Measurements from ENCODE around the gene GFPT2. TPM values are rescaled to one million over a fixed set of nuclear protein-coding genes. Genes with fewer than 3 reads are reported as not detected.

Gene GFPT2
- total RNA-seq, 6 experiments from 2014 or later: 0.32 to 0.93 (median 0.61) TPM

DNA sequence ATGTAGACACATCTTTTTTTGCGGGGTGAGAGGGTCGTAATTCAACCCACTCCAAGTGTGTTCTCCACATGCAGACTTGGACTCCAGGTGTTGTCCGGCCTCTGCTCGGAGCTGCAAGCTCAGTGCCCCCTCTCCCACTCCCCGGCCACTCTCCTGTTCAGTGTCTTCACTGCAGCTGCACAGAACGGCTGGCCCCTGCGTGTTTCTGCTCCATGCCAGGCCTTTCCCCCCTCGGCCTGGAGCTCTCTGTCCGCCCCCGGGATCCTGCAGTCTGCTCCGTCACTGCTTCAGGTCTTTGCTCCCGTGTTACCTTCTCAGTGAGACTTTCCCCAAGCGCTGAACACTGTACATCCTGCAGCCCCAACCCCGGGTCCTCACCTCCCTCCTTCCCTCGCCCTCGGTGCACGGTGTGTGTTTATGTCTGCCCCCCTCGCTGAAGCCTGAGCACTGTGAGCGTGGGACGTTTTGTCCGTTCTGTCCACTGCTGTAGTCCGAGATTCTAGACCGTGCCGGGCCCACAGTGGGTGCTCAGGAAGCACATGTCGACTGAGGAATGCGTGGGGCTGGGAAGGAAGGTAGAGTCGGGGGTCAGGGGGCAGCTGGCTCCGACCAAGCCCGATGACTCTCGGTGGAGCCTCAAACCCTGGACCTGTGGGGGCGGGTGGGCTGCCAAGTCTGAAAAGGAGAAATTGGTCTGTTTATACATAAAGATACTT lies 26.4 kb upstream of the GFPT2 start:
- Histone ChIP-seq H3K4me1 (no peaks in the 10 kb centered on the region), H3K9me3 (no peaks in the 10 kb centered on the region), H3K27me3 (no peaks in the 10 kb centered on the region), H3K36me3 (no peaks in the 10 kb centered on the region), H3K27ac (no peak overlapping the region), H3K4me3 (no peak overlapping the region)
- DNase-seq (no peak), ATAC-seq (no peak)
- TF ChIP-seq, protein P1, sequence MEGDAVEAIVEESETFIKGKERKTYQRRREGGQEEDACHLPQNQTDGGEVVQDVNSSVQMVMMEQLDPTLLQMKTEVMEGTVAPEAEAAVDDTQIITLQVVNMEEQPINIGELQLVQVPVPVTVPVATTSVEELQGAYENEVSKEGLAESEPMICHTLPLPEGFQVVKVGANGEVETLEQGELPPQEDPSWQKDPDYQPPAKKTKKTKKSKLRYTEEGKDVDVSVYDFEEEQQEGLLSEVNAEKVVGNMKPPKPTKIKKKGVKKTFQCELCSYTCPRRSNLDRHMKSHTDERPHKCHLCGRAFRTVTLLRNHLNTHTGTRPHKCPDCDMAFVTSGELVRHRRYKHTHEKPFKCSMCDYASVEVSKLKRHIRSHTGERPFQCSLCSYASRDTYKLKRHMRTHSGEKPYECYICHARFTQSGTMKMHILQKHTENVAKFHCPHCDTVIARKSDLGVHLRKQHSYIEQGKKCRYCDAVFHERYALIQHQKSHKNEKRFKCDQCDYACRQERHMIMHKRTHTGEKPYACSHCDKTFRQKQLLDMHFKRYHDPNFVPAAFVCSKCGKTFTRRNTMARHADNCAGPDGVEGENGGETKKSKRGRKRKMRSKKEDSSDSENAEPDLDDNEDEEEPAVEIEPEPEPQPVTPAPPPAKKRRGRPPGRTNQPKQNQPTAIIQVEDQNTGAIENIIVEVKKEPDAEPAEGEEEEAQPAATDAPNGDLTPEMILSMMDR (IDR thresholded peaks at IDR 0.05): no peak
- no peak for TF ChIP-seq POLR2A (IDR thresholded peaks at IDR 0.05)
- 80% methylated on average over 27 of the region's 31 CpGs for WGBS (ENCODE audit: insufficient coverage, low coverage, low lambda C conversion rate, missing lambda C conversion rate)
- intact Hi-C loops (cut with DNase I): no loop called here

DNA sequence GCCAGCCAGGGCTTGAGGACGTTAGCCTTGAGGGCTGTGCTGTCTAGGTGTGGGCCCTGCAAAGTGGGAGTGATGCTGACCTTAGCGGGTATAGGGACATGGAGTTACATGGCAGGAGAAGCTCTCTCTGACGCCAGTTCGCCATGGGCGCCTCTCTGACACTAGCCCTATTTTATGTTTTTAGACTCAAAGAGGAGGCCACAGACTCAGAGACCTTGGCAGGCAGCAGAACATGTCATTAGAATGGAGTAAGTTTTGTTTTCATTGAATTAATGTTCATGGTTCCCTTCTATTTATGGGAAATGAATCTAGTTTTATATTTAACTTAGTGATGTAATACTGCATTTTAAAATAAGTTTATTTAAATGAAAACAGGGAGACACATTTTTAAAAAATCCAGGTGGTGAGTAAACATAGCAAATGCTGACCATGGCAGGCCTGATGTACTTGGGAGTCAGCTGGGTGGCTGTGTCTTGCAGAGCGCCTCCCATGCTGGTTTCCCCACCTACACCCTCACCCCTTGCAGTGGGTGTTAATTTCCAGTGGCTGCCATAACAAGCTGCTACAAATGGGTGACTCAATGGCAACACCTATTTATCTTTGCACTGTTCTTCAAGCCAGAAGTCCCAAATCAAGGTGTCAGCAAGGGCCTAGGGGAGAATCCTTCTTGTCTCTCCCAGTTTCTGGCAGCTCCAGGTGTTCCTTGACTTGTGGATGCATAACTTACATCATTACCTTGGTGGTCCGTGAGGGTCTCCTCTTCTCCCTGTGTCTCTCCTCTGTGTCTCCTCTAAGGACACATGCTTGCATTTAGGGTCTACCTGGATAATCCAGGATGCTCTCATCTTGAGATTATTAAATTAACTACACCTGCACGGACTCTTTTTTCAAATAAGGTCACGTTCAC lies 25.6 kb upstream of the GFPT2 start:
- intact Hi-C loops (cut with DNase I): no loop called here
- Histone ChIP-seq H3K27ac (no peak overlapping the region), H3K4me1 (no peaks in the 10 kb centered on the region), H3K4me3 (no peak overlapping the region), H3K9me3 (no peaks in the 10 kb centered on the region), H3K27me3 (no peaks in the 10 kb centered on the region), H3K36me3 (no peaks in the 10 kb centered on the region)
- TF ChIP-seq, protein P1 (IDR thresholded peaks at IDR 0.05): no peak
- TF ChIP-seq POLR2A (IDR thresholded peaks at IDR 0.05): no peak
- ATAC-seq (no peak), DNase-seq (no peak)
- 78% methylated on average over 9 of the region's 9 CpGs for WGBS (ENCODE audit: insufficient coverage, low coverage, low lambda C conversion rate, missing lambda C conversion rate)

DNA sequence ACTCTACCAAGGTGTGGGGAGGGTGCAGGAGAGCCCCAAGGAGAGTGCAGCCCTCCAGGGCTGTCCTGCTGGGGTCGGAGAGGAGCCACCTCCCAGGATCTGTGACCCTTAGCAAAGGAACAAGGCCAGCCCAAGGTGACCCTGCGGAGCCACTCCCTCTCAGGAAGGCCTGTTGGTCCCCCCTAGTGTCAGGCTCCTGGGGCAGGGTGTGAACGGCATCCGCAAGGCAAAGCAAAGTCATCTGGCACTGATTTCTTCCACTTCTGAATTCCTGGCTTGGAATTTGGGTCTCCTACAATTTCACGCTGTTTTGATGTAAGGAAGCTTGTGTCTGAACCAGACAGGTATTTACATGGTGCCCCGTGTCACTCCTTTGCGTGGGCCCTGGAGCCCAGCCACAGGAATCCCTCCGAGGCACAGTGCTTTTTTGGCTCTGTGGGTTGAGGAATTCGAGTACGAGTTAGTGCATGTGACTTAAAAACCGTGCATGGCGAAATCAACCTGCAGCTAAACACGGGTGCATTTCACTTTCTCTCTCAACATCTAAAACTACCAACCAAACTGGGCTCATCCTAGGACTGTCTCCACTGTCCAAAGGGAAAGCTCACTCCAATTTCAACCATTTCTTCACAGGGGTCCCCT lies 24.5 kb upstream of the GFPT2 start:
- TF ChIP-seq POLR2A (IDR thresholded peaks at IDR 0.05): no peak
- TF ChIP-seq, protein P1 (IDR thresholded peaks at IDR 0.05): no peak
- WGBS (ENCODE audit: insufficient coverage, low coverage, low lambda C conversion rate, missing lambda C conversion rate): 47% methylated on average over 5 of the region's 13 CpGs
- Histone ChIP-seq H3K36me3 (no peaks in the 10 kb centered on the region), H3K4me3 (no peak overlapping the region), H3K27ac (no peak overlapping the region), H3K27me3 (no peaks in the 10 kb centered on the region), H3K4me1 (no peaks in the 10 kb centered on the region), H3K9me3 (no peaks in the 10 kb centered on the region)
- no peak for DNase-seq
- intact Hi-C loops (cut with DNase I): no loop called here
- no peak for ATAC-seq

DNA sequence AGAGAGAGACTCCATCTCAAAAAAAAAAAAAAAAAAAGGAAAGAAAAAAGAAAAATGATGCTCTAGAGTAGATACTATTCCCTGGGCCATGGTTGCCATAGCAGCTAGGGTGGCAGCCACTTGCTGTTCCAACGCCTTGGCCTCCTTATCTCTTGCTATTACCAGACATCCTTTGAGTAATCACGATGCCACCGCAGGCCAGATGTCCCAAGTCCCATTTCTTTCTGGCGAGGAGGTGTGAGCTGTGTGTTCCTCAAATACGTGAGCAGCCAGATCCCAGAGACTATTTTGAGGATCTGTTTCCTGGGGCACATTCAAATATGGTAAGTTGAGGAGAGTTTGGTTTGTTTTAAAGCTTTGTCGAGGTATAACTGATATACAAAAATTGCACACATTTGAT lies 23.4 kb upstream of the GFPT2 start:
- Histone ChIP-seq H3K9me3 (no peaks in the 10 kb centered on the region), H3K4me3 (no peak overlapping the region), H3K27ac (no peak overlapping the region), H3K4me1 (no peaks in the 10 kb centered on the region), H3K36me3 (no peaks in the 10 kb centered on the region), H3K27me3 (no peaks in the 10 kb centered on the region)
- ATAC-seq: no peak
- 48% methylated on average over 6 of the region's 6 CpGs for WGBS (ENCODE audit: insufficient coverage, low coverage, low lambda C conversion rate, missing lambda C conversion rate)
- DNase-seq: no peak
- TF ChIP-seq, protein P1 (IDR thresholded peaks at IDR 0.05): no peak
- TF ChIP-seq POLR2A (IDR thresholded peaks at IDR 0.05): no peak
- intact Hi-C loops (cut with DNase I): no loop called here
